Measurements from ENCODE around the gene SPINT1.
A peak's percentile ranks its signal among the peaks of the same experiment; 100 is the strongest.

The SPINT1 gene

GRCh38 chr15:40891138-40891537 is 47.3 kb downstream of the SPINT1 start:
- ChIA-PET CTCF (interaction anchor here (0.7 to 4.5 kb wide), 23 partner anchors 9 to 314 kb away, joined by 3 to 42 read pairs (median 5); partner anchors contain the start of gene PPP1R14D), POLR2A (no interaction called here)
- no peak for DNase-seq (ENCODE audit: low read depth, low spot score)
- H3K4me3 ChIP-seq (ENCODE audit: low read depth, low read length), result no peak overlapping the region
- no peak for TF ChIP-seq CTCF (IDR thresholded peaks at IDR 0.05; ENCODE audit: insufficient read depth, low read length, missing control alignments)

GRCh38 chr15:40891810-40892446 is 48.1 kb downstream of the SPINT1 start:
- DNase-seq (ENCODE audit: low read depth, low spot score), result no peak
- TF ChIP-seq CTCF (IDR thresholded peaks at IDR 0.05; ENCODE audit: insufficient read depth, low read length, missing control alignments), result peak; percentile 65
- ChIA-PET POLR2A (interaction anchor here (0.6 kb wide), 1 partner anchor 24 kb away, joined by 3 read pairs; no protein-coding TSS in a partner anchor), CTCF (interaction anchor here (0.6 to 4.5 kb wide), 49 partner anchors 9 to 447 kb away, joined by 3 to 42 read pairs (median 4); partner anchors contain the start of genes DNAJC17, GCHFR, RAD51 and RMDN3)
- H3K4me3 ChIP-seq (ENCODE audit: low read depth, low read length), result no peak overlapping the region

- CTCF ChIA-PET, result interaction anchor here (0.6 to 4.5 kb wide), 46 partner anchors 8 to 448 kb away, joined by 3 to 42 read pairs (median 4); partner anchors contain the start of genes DNAJC17, GCHFR, RAD51 and RMDN3
- POLR2A ChIA-PET, result no interaction called here
- TF ChIP-seq CTCF (IDR thresholded peaks at IDR 0.05; ENCODE audit: insufficient read depth, low read length, missing control alignments), result no peak
- no peak for DNase-seq (ENCODE audit: low read depth, low spot score)
- no peak overlapping the region for H3K4me3 ChIP-seq (ENCODE audit: low read depth, low read length)
These were observed 48.7 kb downstream of the SPINT1 start for GRCh38 chr15:40892447-40893012.

GRCh38 chr15:40893019-40893670 is 49.3 kb downstream of the SPINT1 start:
- POLR2A ChIA-PET, result interaction anchor here (2.4 kb wide), 1 partner anchor 60 kb away, joined by 6 read pairs; the partner anchor contains the start of gene CHAC1
- H3K4me3 ChIP-seq (ENCODE audit: low read depth, low read length), result no peak overlapping the region
- no peak for TF ChIP-seq CTCF (IDR thresholded peaks at IDR 0.05; ENCODE audit: insufficient read depth, low read length, missing control alignments)
- DNase-seq (ENCODE audit: low read depth, low spot score), result no peak
- CTCF ChIA-PET, result interaction anchor here (0.7 to 20.5 kb wide), 41 partner anchors 8 to 304 kb away, joined by 3 to 498 read pairs (median 8); partner anchors contain the start of genes DNAJC17, RAD51, RHOV and RMDN3

- peak; percentile 71 for DNase-seq (ENCODE audit: low read depth, low spot score)
- ChIA-PET POLR2A (interaction anchor here (0.6 to 2.4 kb wide), 6 partner anchors 9 to 222 kb away, joined by 3 to 9 read pairs (median 5); partner anchors contain the start of genes CHAC1 and INO80), CTCF (interaction anchor here (0.6 to 20.5 kb wide), 57 partner anchors 9 to 676 kb away, joined by 3 to 498 read pairs (median 5); partner anchors contain the start of genes CHAC1, CHP1, EXD1 and RAD51)
- TF ChIP-seq CTCF (IDR thresholded peaks at IDR 0.05; ENCODE audit: insufficient read depth, low read length, missing control alignments), result peak; percentile 90
- H3K4me3 ChIP-seq (ENCODE audit: low read depth, low read length), result peak within 1 kb of the TSS; percentile 95
These were observed 50.2 kb downstream of the SPINT1 start, which contains the start of gene VPS18 for GRCh38 chr15:40893733-40894680. VPS18 (plus strand) TSS chr15:40894450; CDS start chr15:40894769, 319 bp downstream.
